Astrocyte (in vitro differentiated cells and primary cell): ENCODE measurements around the gene SLC35F4. TPM values are rescaled to one million over a fixed set of nuclear protein-coding genes. Genes with fewer than 3 reads are reported as not detected.
"Not testable (repeated sequence)": the region's sequence is repeated elsewhere in the genome, so short reads cannot be mapped to it uniquely, and the experiment has no call there.

Experiments used
- DNase-seq: peaks from one replicate; pipeline ENCODE4 v3.0.0-alpha.2; 2010; ENCODE audit warnings: low read depth
- FAIRE-seq: peaks from 2 replicates; lab custom pipeline; 2011; peaks lifted over from hg19 to GRCh38; lab: Jason Lieb, UNC
- H2AFZ ChIP-seq: 2 replicates; pipeline ENCODE4 v1.6.0; 2012; ENCODE audit warnings: low read depth, low read length, inconsistent platforms
- H3K27ac ChIP-seq: 2 replicates; pipeline ENCODE4 v1.5.1; 2011; ENCODE audit warnings: low read depth, low read length, inconsistent platforms
- H3K27me3 ChIP-seq: 2 replicates; pipeline ENCODE4 v1.6.0; 2011; ENCODE audit warnings: low read length, inconsistent platforms; ENCODE audit not compliant: insufficient read depth
- H3K36me3 ChIP-seq: 2 replicates; pipeline ENCODE4 v1.5.1; 2011; ENCODE audit warnings: low read length, inconsistent platforms; ENCODE audit not compliant: insufficient read depth
- H3K4me1 ChIP-seq: 2 replicates; pipeline ENCODE4 v1.5.1; 2011; ENCODE audit warnings: low read length, inconsistent platforms; ENCODE audit not compliant: insufficient read depth
- H3K4me2 ChIP-seq: 2 replicates; pipeline ENCODE4 v1.6.0; 2012; ENCODE audit warnings: low read length, inconsistent platforms
- H3K4me3 ChIP-seq: 2 replicates; pipeline ENCODE4 v1.5.1; 2011; ENCODE audit warnings: low read depth, mild to moderate bottlenecking, low read length, inconsistent platforms; ENCODE audit not compliant: insufficient read depth
- H3K79me2 ChIP-seq: 2 replicates; pipeline ENCODE4 v1.6.0; 2012; ENCODE audit warnings: mild to moderate bottlenecking, low read length, inconsistent platforms; ENCODE audit not compliant: insufficient read depth
- H3K9ac ChIP-seq: 2 replicates; pipeline ENCODE4 v1.6.0; 2012; ENCODE audit warnings: mild to moderate bottlenecking, low read length, inconsistent platforms
- H3K9me3 ChIP-seq: 2 replicates; pipeline ENCODE4 v1.5.1; 2012; ENCODE audit warnings: low read depth, mild to moderate bottlenecking, low read length, inconsistent platforms; ENCODE audit not compliant: insufficient read depth
- H4K20me1 ChIP-seq: 2 replicates; pipeline ENCODE4 v1.6.0; 2012; ENCODE audit warnings: low read length, inconsistent platforms; ENCODE audit not compliant: insufficient read depth
- H3K27ac Mint-ChIP-seq: one replicate; pipeline ENCODE4 v1.8.0; 2021; ENCODE audit warnings: mild to moderate bottlenecking, mixed read lengths; ENCODE audit not compliant: unreplicated experiment
- H3K27me3 Mint-ChIP-seq: one replicate; pipeline ENCODE4 v1.8.0; 2021; ENCODE audit warnings: low read depth, mixed read lengths; ENCODE audit not compliant: unreplicated experiment
- H3K36me3 Mint-ChIP-seq: one replicate; pipeline ENCODE4 v1.8.0; 2021; ENCODE audit warnings: low read depth, mixed read lengths; ENCODE audit not compliant: unreplicated experiment
- H3K4me1 Mint-ChIP-seq: one replicate; pipeline ENCODE4 v1.8.0; 2021; ENCODE audit warnings: low read depth, mixed read lengths; ENCODE audit not compliant: unreplicated experiment
- H3K4me3 Mint-ChIP-seq: one replicate; pipeline ENCODE4 v1.8.0; 2021; ENCODE audit warnings: mild to moderate bottlenecking, moderate library complexity, mixed read lengths; ENCODE audit not compliant: unreplicated experiment
- H3K9me3 Mint-ChIP-seq: one replicate; pipeline ENCODE4 v1.8.0; 2021; ENCODE audit warnings: mild to moderate bottlenecking, mixed read lengths; ENCODE audit not compliant: unreplicated experiment
- CTCF ChIP-seq: IDR thresholded peaks from 2 replicates; pipeline ENCODE4 v1.5.1; 2011; ENCODE audit warnings: low read depth, mild to moderate bottlenecking, inconsistent platforms, low read length, moderate library complexity; ENCODE audit not compliant: insufficient read depth
- EZH2 ChIP-seq: IDR thresholded peaks from 2 replicates; pipeline ENCODE4 v1.6.1; 2012; ENCODE audit warnings: mild to moderate bottlenecking, low read length, inconsistent platforms; ENCODE audit not compliant: insufficient read depth
- total RNA-seq: library from RNA; stranded (reverse); gene quantifications from 2 replicates; pipeline ENCODE4 v1.2.1, GENCODE V29; 2021

The SLC35F4 gene
- total RNA-seq, 1 donor from 2014 or later, result not detected

GRCh38 chr14:57754527-57754926 lies 111.4 kb downstream of the SLC35F4 start:
- Mint-ChIP-seq H3K36me3 (no peaks in the 10 kb centered on the region), H3K4me3 (no peak overlapping the region), H3K9me3 (no peaks in the 10 kb centered on the region), H3K4me1 (no peaks in the 10 kb centered on the region), H3K27ac (no peak overlapping the region), H3K27me3 (no peaks in the 10 kb centered on the region)
- H3K9me3 ChIP-seq, result no peaks in the 10 kb centered on the region
- no peak for TF ChIP-seq CTCF
- TF ChIP-seq EZH2, result no peak
- no peak overlapping the region for H3K27ac ChIP-seq
- no peak overlapping the region for H3K9ac ChIP-seq
- no peak overlapping the region for H2AFZ ChIP-seq
- H3K4me2 ChIP-seq, result no peak overlapping the region
- H3K79me2 ChIP-seq, result no peaks in the 10 kb centered on the region
- DNase-seq (no peak), FAIRE-seq (no peak)
- H3K36me3 ChIP-seq, result no peaks in the 10 kb centered on the region
- H4K20me1 ChIP-seq, result no peaks in the 10 kb centered on the region
- peaks cover 5% of the 10 kb centered on the region for H3K4me1 ChIP-seq
- H3K4me3 ChIP-seq, result no peak overlapping the region
- no peaks in the 10 kb centered on the region for H3K27me3 ChIP-seq

GRCh38 chr14:57753821-57754220 lies 112.1 kb downstream of the SLC35F4 start:
- Mint-ChIP-seq H3K36me3 (no peaks in the 10 kb centered on the region), H3K4me3 (no peak overlapping the region), H3K27me3 (no peaks in the 10 kb centered on the region), H3K9me3 (no peaks in the 10 kb centered on the region), H3K4me1 (no peaks in the 10 kb centered on the region), H3K27ac (no peak overlapping the region)
- peaks cover 10% of the 10 kb centered on the region for H3K4me1 ChIP-seq
- no peaks in the 10 kb centered on the region for H3K9me3 ChIP-seq
- DNase-seq, result no peak
- no peaks in the 10 kb centered on the region for H3K79me2 ChIP-seq
- no peak overlapping the region for H3K4me2 ChIP-seq
- H4K20me1 ChIP-seq, result no peaks in the 10 kb centered on the region
- H3K9ac ChIP-seq, result no peak overlapping the region
- no peak overlapping the region for H2AFZ ChIP-seq
- no peaks in the 10 kb centered on the region for H3K36me3 ChIP-seq
- H3K27ac ChIP-seq, result no peak overlapping the region
- TF ChIP-seq CTCF (no peak), EZH2 (no peak)
- FAIRE-seq, result no peak
- no peak overlapping the region for H3K4me3 ChIP-seq
- no peaks in the 10 kb centered on the region for H3K27me3 ChIP-seq

- not testable (repeated sequence) for H3K27me3 ChIP-seq, FAIRE-seq, H3K27ac Mint-ChIP-seq, H3K9me3 ChIP-seq, H4K20me1 ChIP-seq, H3K36me3 Mint-ChIP-seq, H3K4me2 ChIP-seq, H3K36me3 ChIP-seq, H3K27me3 Mint-ChIP-seq, H3K9me3 Mint-ChIP-seq, H3K4me3 Mint-ChIP-seq, H3K27ac ChIP-seq, H3K9ac ChIP-seq, H3K4me3 ChIP-seq, H2AFZ ChIP-seq, DNase-seq, H3K4me1 Mint-ChIP-seq, H3K79me2 ChIP-seq
- peaks cover 11% of the 10 kb centered on the region for H3K4me1 ChIP-seq
These were observed 113.7 kb downstream of the SLC35F4 start for GRCh38 chr14:57752142-57752695.
